Esophagus (tissue), 2 donors: Measurements from ENCODE around the gene OR52N1. TPM values are rescaled to one million over a fixed set of nuclear protein-coding genes. Genes with fewer than 3 reads are reported as not detected.

Source experiments
- H3K27ac ChIP-seq, 2 donors: one replicate each; pipeline ENCODE4 v1.5.1; 2013; ENCODE audit warnings: low read depth in 2 of 2, mild to moderate bottlenecking in 2 of 2, inconsistent platforms in 1 of 2, low read length in 1 of 2, moderate library complexity in 1 of 2
- H3K27me3 ChIP-seq, 2 donors: one replicate each; pipeline ENCODE4 v1.6.1; 2013; ENCODE audit warnings: low read length in 2 of 2, control low read depth in 1 of 2, mild to moderate bottlenecking in 1 of 2; ENCODE audit not compliant: insufficient read depth in 2 of 2, control insufficient read depth in 1 of 2
- H3K36me3 ChIP-seq, 2 donors: one replicate each; pipeline ENCODE4 v1.6.1; 2013; ENCODE audit warnings: low read length in 1 of 2; ENCODE audit not compliant: control insufficient read depth in 2 of 2, insufficient read depth in 2 of 2
- H3K4me1 ChIP-seq, 2 donors: one replicate each; pipeline ENCODE4 v1.6.1; 2013; ENCODE audit warnings: low read length in 1 of 2; ENCODE audit not compliant: control insufficient read depth in 2 of 2, insufficient read depth in 2 of 2
- H3K4me3 ChIP-seq, 2 donors: one replicate each; pipeline ENCODE4 v1.5.1; 2013; ENCODE audit warnings: low read length in 2 of 2, mild to moderate bottlenecking in 2 of 2, low read depth in 1 of 2, moderate library complexity in 1 of 2
- H3K9me3 ChIP-seq, 2 donors: one replicate each; pipeline ENCODE4 v1.6.1; 2013; ENCODE audit warnings: mild to moderate bottlenecking in 2 of 2, low read depth in 1 of 2, low read length in 1 of 2, moderate library complexity in 1 of 2; ENCODE audit not compliant: control insufficient read depth in 2 of 2, insufficient read depth in 1 of 2
- WGBS, 2 donors: extraction: QIAGEN DNeasy Blood & Tissue Kit; methylation state at CpG; one replicate each; pipeline ENCODE4 v1.1.7; 2013; 5-methylcytosine and 5-hydroxymethylcytosine counted together
- polyA plus RNA-seq, 2 donors: library from polyadenylated mRNA; stranded (reverse); fragments of 200-250 nt; gene quantifications; one replicate each; pipeline ENCODE4 v1.2.3, GENCODE V29; 2013
- donor health status: healthy with polysubstance abuse.
- donor health status: Bipolar disorder and iron deficiency.

Gene OR52N1
- polyA plus RNA-seq, 2 donors = not detected

- Histone ChIP-seq H3K27ac (no peak overlapping the region), H3K4me3 (no peak overlapping the region), H3K9me3 (no peaks in the 10 kb centered on the region), H3K36me3 (no peaks in the 10 kb centered on the region), H3K27me3 (no peaks in the 10 kb centered on the region), H3K4me1 (no peaks in the 10 kb centered on the region)
- 55 to 67% methylated on average over 10 of the region's 10 CpGs for WGBS, 2 donors
These were observed 16.5 kb upstream of the OR52N1 start for GRCh38 chr11:5807580-5807979.

- Histone ChIP-seq H3K4me3 (no peak overlapping the region), H3K9me3 (no peaks in the 10 kb centered on the region), H3K36me3 (no peaks in the 10 kb centered on the region), H3K4me1 (no peaks in the 10 kb centered on the region), H3K27ac (no peak overlapping the region), H3K27me3 (no peaks in the 10 kb centered on the region)
- WGBS, 2 donors = 86 to 91% methylated on average over 5 of the region's 5 CpGs
These were observed 12.9 kb upstream of the OR52N1 start for GRCh38 chr11:5803982-5804381.

- H3K9me3 ChIP-seq = no peaks in the 10 kb centered on the region
- no peak overlapping the region for H3K27ac ChIP-seq
- no peaks in the 10 kb centered on the region for H3K27me3 ChIP-seq
- 69 to 84% methylated on average over 6 of the region's 6 CpGs for WGBS, 2 donors
- no peaks in the 10 kb centered on the region for H3K4me1 ChIP-seq
- H3K4me3 ChIP-seq = no peak overlapping the region
- no peaks in the 10 kb centered on the region for H3K36me3 ChIP-seq
These were observed 5.5 kb upstream of the OR52N1 start for GRCh38 chr11:5796541-5796940.

DNA sequence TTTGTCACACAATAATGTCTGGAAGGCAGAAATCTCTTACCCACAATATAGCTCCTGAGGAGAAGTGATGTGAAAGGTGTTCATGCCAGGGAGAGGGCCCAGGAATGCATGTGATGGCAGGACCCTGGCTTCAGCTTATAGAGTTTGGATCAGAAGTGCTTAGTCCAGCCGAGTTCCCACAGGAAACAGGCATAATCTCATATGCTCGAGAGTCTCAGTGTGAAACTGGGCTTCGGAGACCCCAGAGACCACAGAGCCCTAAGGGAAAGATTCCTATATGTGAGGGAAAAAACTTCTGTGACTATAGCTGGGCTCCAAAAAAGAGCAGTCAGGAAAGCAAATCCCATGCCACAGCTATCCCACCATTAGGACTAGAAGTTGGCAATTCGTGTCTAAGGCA, 7.8 kb downstream of the OR52N1 start, which contains the start of gene OR52N5:
TSS of gene OR52N5 (minus strand) at position 101 of the 400 bp plus-strand sequence. CDS start 4,721 bp downstream, outside the sequence.
- WGBS, 2 donors = 37 to 54% methylated on average over 4 of the region's 4 CpGs
- Histone ChIP-seq H3K4me3 (no peak within 1 kb of the TSS), H3K36me3 (no peaks in the 10 kb centered on the region), H3K27me3 (no peaks in the 10 kb centered on the region), H3K4me1 (no peaks in the 10 kb centered on the region), H3K27ac (no peak within 1 kb of the TSS), H3K9me3 (no peaks in the 10 kb centered on the region)

DNA sequence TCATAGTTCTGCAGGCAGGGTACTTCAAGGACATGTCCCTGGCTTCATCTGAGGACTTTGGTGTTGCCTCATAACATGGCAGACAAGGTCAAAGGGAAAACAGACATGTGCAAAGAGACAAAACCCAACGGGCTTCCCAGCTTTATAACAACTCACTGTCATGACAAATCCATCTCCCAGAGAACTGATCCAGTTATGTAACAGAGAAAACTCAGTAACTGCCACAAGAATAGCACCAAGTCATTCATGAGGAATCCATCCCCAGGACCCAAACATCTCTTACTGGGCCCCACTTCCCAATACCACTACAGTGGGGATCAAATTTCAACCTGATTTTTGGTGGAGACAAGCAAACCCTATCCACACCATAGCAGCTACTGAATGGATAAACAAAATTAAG, 24.0 kb downstream of the OR52N1 start:
- H3K27ac ChIP-seq = no peak overlapping the region
- no peak overlapping the region for H3K4me3 ChIP-seq
- 52 to 58% methylated on average over 1 of the region's 1 CpG for WGBS, 2 donors
- no peaks in the 10 kb centered on the region for H3K9me3 ChIP-seq
- no peaks in the 10 kb centered on the region for H3K4me1 ChIP-seq
- no peaks in the 10 kb centered on the region for H3K27me3 ChIP-seq
- H3K36me3 ChIP-seq = no peaks in the 10 kb centered on the region

GRCh38 chr11:5753943-5754342, 37.1 kb downstream of the OR52N1 start, which contains the start of gene OR52N4:
Gene OR52N4, plus strand, starts transcription at chr11:5754243. Its CDS starts 498 bp downstream, at chr11:5754741.
- Histone ChIP-seq H3K4me3 (no peak within 1 kb of the TSS), H3K9me3 (no peaks in the 10 kb centered on the region), H3K27me3 (no peaks in the 10 kb centered on the region), H3K36me3 (no peaks in the 10 kb centered on the region), H3K27ac (no peak within 1 kb of the TSS), H3K4me1 (no peaks in the 10 kb centered on the region)
- WGBS, 2 donors = 78 to 92% methylated on average over 1 of the region's 1 CpG

DNA sequence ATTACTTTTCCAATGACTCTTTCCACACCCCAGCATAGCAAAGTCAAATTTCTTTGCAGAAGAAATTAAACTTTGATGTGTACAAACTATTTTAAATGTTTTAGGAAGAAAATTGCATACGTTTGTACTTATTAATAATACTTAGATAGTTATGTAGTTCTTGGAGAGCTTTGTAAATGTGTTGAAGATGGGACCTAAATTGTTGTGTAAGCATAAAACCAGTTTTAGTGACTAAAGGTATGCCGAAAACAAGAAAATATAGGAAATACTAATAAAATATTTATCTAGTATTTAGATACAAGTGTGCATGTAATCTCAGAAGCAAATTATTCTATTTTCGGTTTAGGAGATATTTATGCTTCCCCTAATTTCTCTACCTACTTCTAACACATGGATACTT, 41.2 kb downstream of the OR52N1 start:
- no peaks in the 10 kb centered on the region for H3K9me3 ChIP-seq
- WGBS, 2 donors = 76 to 84% methylated on average over 3 of the region's 3 CpGs
- no peaks in the 10 kb centered on the region for H3K36me3 ChIP-seq
- H3K27ac ChIP-seq = no peak overlapping the region
- H3K27me3 ChIP-seq = no peaks in the 10 kb centered on the region
- no peaks in the 10 kb centered on the region for H3K4me1 ChIP-seq
- no peak overlapping the region for H3K4me3 ChIP-seq

GRCh38 chr11:5746614-5747013, 44.5 kb downstream of the OR52N1 start:
- no peak overlapping the region for H3K27ac ChIP-seq
- 81 to 87% methylated on average over 3 of the region's 3 CpGs for WGBS, 2 donors
- no peak overlapping the region for H3K4me3 ChIP-seq
- H3K27me3 ChIP-seq = no peaks in the 10 kb centered on the region
- H3K4me1 ChIP-seq = no peaks in the 10 kb centered on the region
- no peaks in the 10 kb centered on the region for H3K36me3 ChIP-seq
- no peaks in the 10 kb centered on the region for H3K9me3 ChIP-seq

DNA sequence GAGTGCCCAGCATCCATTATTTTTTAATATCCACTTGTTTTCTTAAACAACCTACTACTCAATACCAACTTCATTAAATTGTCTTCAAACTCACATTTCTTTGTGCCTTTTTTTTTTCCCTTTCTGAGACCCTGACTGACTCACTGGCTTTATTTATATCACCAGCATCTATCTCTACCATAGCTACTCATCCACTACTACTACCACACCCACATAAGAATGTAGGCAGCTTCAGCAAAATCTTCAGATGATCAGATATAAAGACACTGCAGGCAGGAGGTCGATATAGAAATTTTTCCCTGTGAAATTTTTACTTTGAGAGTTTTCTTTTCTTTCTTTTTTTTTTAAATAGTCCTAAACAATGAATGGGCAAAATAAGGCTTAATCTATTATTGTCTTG, 52.6 kb downstream of the OR52N1 start:
- no peaks in the 10 kb centered on the region for H3K27me3 ChIP-seq
- H3K9me3 ChIP-seq = peaks cover 4% of the 10 kb centered on the region in 2 donors
- H3K36me3 ChIP-seq = no peaks in the 10 kb centered on the region
- H3K27ac ChIP-seq = no peak overlapping the region
- H3K4me1 ChIP-seq = no peaks in the 10 kb centered on the region
- H3K4me3 ChIP-seq = no peak overlapping the region
- WGBS, 2 donors = 29 to 49% methylated on average over 1 of the region's 1 CpG

GRCh38 chr11:5737670-5738392, 53.2 kb downstream of the OR52N1 start:
- WGBS, 2 donors = 70 to 78% methylated on average over 6 of the region's 6 CpGs
- no peaks in the 10 kb centered on the region for H3K4me1 ChIP-seq
- no peaks in the 10 kb centered on the region for H3K36me3 ChIP-seq
- H3K27me3 ChIP-seq = no peaks in the 10 kb centered on the region
- H3K27ac ChIP-seq = no peak overlapping the region
- peaks cover 4% of the 10 kb centered on the region in 2 donors for H3K9me3 ChIP-seq
- H3K4me3 ChIP-seq = no peak overlapping the region
